Progenitor cell of endocrine pancreas (in vitro differentiated cells): ENCODE measurements around the gene SAP30BP. TPM values are rescaled to one million over a fixed set of nuclear protein-coding genes. Genes with fewer than 3 reads are reported as not detected.
A peak's percentile ranks its signal among the peaks of the same experiment; 100 is the strongest.

Experiments
- DNase-seq: peaks from one replicate; pipeline ENCODE4 v3.0.0; 2021; ENCODE audit warnings: low spot score; ENCODE audit not compliant: unreplicated experiment
- H3K27ac Mint-ChIP-seq: 2 replicates; pipeline ENCODE4 v1.8.0; 2021; ENCODE audit warnings: mild to moderate bottlenecking, moderate library complexity, mixed read lengths
- H3K27me3 Mint-ChIP-seq: 2 replicates; pipeline ENCODE4 v1.8.0; 2021; ENCODE audit warnings: mixed read lengths
- H3K36me3 Mint-ChIP-seq: 2 replicates; pipeline ENCODE4 v1.8.0; 2022; ENCODE audit warnings: mixed read lengths; ENCODE audit not compliant: insufficient read depth
- H3K4me1 Mint-ChIP-seq: 2 replicates; pipeline ENCODE4 v1.8.0; 2021; ENCODE audit warnings: low read depth, mixed read lengths
- H3K4me3 Mint-ChIP-seq: 2 replicates; pipeline ENCODE4 v1.8.0; 2021; ENCODE audit warnings: low read depth, mild to moderate bottlenecking, moderate library complexity, mixed read lengths
- H3K9me3 Mint-ChIP-seq: 2 replicates; pipeline ENCODE4 v1.8.0; 2021; ENCODE audit warnings: low read depth, mixed read lengths
- total RNA-seq: library from RNA; stranded (reverse); gene quantifications from 2 replicates; pipeline ENCODE4 v1.2.1, GENCODE V29; 2021
- TF ChIP-seq, protein P1 (sequence below): fragments of 200-600 bp; sonication (generic); IDR thresholded peaks from one replicate; pipeline ENCODE4 v1.5.0; 2021; ENCODE audit warnings: antibody characterized with exemption, mild to moderate bottlenecking; ENCODE audit not compliant: unreplicated experiment

SAP30BP gene
- total RNA-seq, 1 donor from 2014 or later: 102 TPM

DNA sequence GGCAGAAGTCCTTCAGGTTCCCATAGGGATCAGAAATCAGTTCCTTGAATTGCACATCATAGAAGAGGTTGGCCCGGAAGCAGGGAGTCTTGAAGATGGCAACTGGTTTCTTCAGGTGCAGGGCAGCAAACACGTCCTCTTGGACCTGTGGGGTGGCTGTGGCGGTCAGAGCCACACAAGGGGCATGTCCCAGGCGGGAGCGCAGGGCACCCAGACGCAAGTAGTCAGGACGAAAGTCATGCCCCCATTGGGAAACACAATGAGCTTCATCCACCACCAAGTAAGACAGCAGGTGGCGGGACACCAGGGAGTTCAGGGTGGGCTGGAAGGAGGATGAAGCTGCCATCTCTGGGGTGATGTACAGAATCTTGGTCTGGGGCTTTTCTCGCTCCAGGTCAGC, 4.6 kb upstream of the SAP30BP start:
- TF ChIP-seq, protein P1, sequence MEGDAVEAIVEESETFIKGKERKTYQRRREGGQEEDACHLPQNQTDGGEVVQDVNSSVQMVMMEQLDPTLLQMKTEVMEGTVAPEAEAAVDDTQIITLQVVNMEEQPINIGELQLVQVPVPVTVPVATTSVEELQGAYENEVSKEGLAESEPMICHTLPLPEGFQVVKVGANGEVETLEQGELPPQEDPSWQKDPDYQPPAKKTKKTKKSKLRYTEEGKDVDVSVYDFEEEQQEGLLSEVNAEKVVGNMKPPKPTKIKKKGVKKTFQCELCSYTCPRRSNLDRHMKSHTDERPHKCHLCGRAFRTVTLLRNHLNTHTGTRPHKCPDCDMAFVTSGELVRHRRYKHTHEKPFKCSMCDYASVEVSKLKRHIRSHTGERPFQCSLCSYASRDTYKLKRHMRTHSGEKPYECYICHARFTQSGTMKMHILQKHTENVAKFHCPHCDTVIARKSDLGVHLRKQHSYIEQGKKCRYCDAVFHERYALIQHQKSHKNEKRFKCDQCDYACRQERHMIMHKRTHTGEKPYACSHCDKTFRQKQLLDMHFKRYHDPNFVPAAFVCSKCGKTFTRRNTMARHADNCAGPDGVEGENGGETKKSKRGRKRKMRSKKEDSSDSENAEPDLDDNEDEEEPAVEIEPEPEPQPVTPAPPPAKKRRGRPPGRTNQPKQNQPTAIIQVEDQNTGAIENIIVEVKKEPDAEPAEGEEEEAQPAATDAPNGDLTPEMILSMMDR: no peak
- no peak for DNase-seq
- Mint-ChIP-seq H3K36me3 (no peaks in the 10 kb centered on the region), H3K27ac (no peak overlapping the region), H3K9me3 (no peaks in the 10 kb centered on the region), H3K4me3 (no peak overlapping the region), H3K4me1 (peaks cover 5% of the 10 kb centered on the region), H3K27me3 (no peaks in the 10 kb centered on the region)

DNA sequence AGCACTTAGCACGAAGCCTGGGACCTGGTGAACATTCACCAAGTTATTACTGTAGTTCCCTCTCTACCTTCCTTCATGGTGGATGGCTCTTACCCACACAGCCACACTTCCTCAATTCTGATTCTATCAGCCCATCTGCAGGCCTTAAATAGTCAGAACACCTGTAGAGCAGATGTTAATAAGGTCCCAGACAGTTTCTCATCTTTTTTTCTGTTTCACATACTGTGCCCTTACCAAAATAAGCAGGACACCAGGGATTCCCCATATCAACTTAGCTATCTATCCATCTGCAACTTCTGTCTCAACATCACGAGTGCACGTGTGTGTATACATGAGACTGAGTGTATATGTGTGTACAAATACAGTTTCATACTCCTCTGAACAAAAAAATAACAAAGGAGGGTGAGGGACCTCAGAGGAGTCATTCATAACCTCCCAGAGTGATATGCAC, 3.0 kb upstream of the SAP30BP start:
- TF ChIP-seq, protein P1: no peak
- DNase-seq: no peak
- no peak overlapping the region for H3K27ac Mint-ChIP-seq
- peaks cover 9% of the 10 kb centered on the region for H3K4me1 Mint-ChIP-seq
- H3K4me3 Mint-ChIP-seq: no peak overlapping the region
- H3K9me3 Mint-ChIP-seq: no peaks in the 10 kb centered on the region
- H3K36me3 Mint-ChIP-seq: peaks cover 6% of the 10 kb centered on the region
- no peaks in the 10 kb centered on the region for H3K27me3 Mint-ChIP-seq

DNA sequence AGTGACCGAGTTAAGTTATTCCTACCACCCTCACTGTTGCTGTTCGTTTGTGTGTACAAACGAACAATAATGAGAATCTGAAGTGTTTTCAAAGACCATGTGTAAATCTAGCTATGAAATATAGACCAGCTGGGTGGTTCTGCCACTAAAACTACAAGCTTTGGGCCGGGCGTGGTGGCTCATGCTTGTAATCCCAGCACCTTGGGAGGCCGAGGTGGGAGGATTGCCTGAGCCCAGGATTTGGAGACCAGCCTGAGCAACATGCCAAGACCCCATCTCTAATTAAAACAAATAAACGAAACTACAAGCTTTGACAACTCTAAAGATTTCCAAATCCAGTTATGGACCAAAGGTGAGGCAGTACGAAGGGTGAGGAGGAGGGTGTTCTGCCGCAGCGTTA, 1.2 kb upstream of the SAP30BP start:
- Mint-ChIP-seq H3K9me3 (no peaks in the 10 kb centered on the region), H3K4me1 (peaks cover 9% of the 10 kb centered on the region), H3K27me3 (no peaks in the 10 kb centered on the region), H3K4me3 (peak overlapping the region; percentile 67), H3K27ac (peak overlapping the region; percentile 16), H3K36me3 (peaks cover 10% of the 10 kb centered on the region)
- DNase-seq: no peak
- TF ChIP-seq, protein P1: no peak

DNA sequence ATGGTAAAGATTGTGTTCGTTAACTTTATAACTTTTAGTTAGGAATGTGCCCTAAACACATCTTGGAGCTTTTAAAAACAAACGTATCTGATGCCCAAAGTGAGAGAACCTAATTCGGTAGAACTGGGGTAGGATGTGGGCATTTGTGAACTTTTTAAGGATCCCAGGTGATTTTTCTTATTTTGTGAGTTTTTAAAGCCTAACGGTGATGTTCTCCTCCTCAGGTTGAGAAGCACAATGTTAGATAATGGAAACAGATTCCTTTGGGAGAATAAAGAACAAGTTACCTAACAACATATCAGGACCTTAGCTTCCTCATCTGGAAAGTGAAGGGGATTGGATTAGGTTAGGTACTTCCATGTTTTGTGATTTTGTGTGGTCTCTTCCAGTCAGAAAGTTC, 687 bp downstream of the SAP30BP start:
- Mint-ChIP-seq H3K36me3 (peaks cover 12% of the 10 kb centered on the region), H3K4me1 (peaks cover 9% of the 10 kb centered on the region), H3K27ac (no peak overlapping the region), H3K4me3 (no peak overlapping the region), H3K27me3 (no peaks in the 10 kb centered on the region), H3K9me3 (no peaks in the 10 kb centered on the region)
- TF ChIP-seq, protein P1: no peak
- no peak for DNase-seq

DNA sequence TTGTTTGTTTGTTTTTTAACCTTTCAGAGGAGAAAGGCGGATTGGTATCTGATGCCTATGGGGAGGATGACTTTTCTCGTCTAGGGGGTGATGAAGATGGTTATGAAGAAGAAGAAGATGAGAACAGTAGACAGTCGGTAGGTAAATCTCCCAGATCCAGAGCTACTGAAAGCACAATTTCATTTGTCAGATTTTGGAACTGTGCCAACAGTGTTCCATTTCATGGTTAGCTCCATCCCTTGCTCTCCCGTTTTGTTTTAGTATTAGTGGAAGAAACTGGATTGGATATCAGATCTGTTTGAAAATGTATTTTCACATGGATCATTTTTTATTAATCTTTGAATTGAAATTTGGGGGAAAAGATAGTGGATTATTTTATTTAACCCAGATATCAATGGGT, 1.4 kb downstream of the SAP30BP start:
- Mint-ChIP-seq H3K4me1 (peaks cover 9% of the 10 kb centered on the region), H3K27me3 (no peaks in the 10 kb centered on the region), H3K4me3 (no peak overlapping the region), H3K27ac (peak overlapping the region; percentile 50), H3K36me3 (peaks cover 14% of the 10 kb centered on the region), H3K9me3 (no peaks in the 10 kb centered on the region)
- no peak for DNase-seq
- TF ChIP-seq, protein P1: no peak
